ENCODE data around the gene PPIF.

GRCh38 chr10:79313320-79313719 lies 33.9 kb upstream of the PPIF start:
- TF ChIP-seq POLR2AphosphoS5 (IDR thresholded peaks at IDR 0.05): no peak
- TF ChIP-seq CTCF (IDR thresholded peaks at IDR 0.05): no peak
